IMR-90 (cell line): Measurements from ENCODE around the gene CACNA1D.
"Not testable (repeated sequence)": the region's sequence is repeated elsewhere in the genome, so short reads cannot be mapped to it uniquely, and the experiment has no call there.

Experiments used
- BHLHE40 ChIP-seq: fragments of 150-350 bp; IDR thresholded peaks from 2 replicates; pipeline ENCODE4 v1.6.1; 2016; ENCODE audit warnings: mild to moderate bottlenecking, low read depth, low read length
- CEBPB ChIP-seq: IDR thresholded peaks from 2 replicates; pipeline ENCODE4 v1.6.1; 2012; ENCODE audit warnings: low read depth, low read length, improper control_type of control experiment
- CHD1 ChIP-seq: IDR thresholded peaks from 2 replicates; pipeline ENCODE4 v1.6.1; 2012; ENCODE audit warnings: low read depth, low read length, improper control_type of control experiment
- FOS ChIP-seq: fragments of 150-350 bp; IDR thresholded peaks from 2 replicates; pipeline ENCODE4 v1.6.1; 2016; ENCODE audit warnings: low read depth, low read length
- MAFK ChIP-seq: IDR thresholded peaks from 2 replicates; pipeline ENCODE4 v1.6.1; 2012; ENCODE audit warnings: low read depth, low read length, improper control_type of control experiment
- MAZ ChIP-seq: IDR thresholded peaks from 2 replicates; pipeline ENCODE4 v1.6.1; 2012; ENCODE audit warnings: low read depth, mild to moderate bottlenecking, low read length, improper control_type of control experiment, moderate library complexity, borderline replicate concordance
- MXI1 ChIP-seq: IDR thresholded peaks from 2 replicates; pipeline ENCODE4 v1.6.1; 2012; ENCODE audit warnings: low read depth, mild to moderate bottlenecking, low read length, moderate library complexity, borderline replicate concordance
- POLR2A ChIP-seq: IDR thresholded peaks from 2 replicates; pipeline ENCODE4 v1.6.1; 2012; ENCODE audit warnings: mild to moderate bottlenecking, low read depth, low read length
- RCOR1 ChIP-seq: IDR thresholded peaks from 2 replicates; pipeline ENCODE4 v1.6.1; 2012; ENCODE audit warnings: mild to moderate bottlenecking, low read length, improper control_type of control experiment; ENCODE audit not compliant: insufficient replicate concordance
- RFX5 ChIP-seq: IDR thresholded peaks from 2 replicates; pipeline ENCODE4 v1.8.0; 2012; ENCODE audit warnings: low read depth, mild to moderate bottlenecking, low read length, moderate library complexity
- SMC3 ChIP-seq: fragments of 150-350 bp; IDR thresholded peaks from 2 replicates; pipeline ENCODE4 v1.6.1; 2016; ENCODE audit warnings: low read depth, mild to moderate bottlenecking, antibody characterized with exemption, low read length, moderate library complexity
- USF2 ChIP-seq: fragments of 150-350 bp; IDR thresholded peaks from 2 replicates; pipeline ENCODE4 v1.6.1; 2017; ENCODE audit warnings: mild to moderate bottlenecking, antibody characterized with exemption, low read length, low read depth
- TF ChIP-seq, protein P1 (sequence below): conservative IDR thresholded peaks from 2 replicates; pipeline ENCODE4 v1.5.1; 2012; ENCODE audit warnings: mild to moderate bottlenecking, low read depth, low read length, improper control_type of control experiment

DNA sequence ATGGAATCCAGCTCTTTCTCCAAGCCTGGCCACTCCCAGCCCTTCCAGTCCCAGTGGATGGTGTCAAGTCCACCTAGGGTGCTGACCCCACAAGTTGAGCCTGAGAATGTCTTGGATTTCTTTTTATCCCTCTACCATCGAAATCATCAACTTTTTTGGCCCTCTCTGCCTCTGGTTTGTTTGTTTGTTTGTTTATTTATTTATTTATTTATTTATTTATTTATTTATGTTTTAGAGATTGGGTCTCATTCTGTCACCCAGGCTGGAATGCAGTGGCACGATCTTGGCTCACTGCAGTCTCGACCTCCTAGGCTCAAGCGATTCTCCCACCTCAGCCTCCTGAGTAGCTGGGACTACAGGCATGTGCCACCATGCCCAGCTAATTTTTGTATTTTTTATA, 77.8 kb downstream of the CACNA1D start:
- TF ChIP-seq, protein P1, sequence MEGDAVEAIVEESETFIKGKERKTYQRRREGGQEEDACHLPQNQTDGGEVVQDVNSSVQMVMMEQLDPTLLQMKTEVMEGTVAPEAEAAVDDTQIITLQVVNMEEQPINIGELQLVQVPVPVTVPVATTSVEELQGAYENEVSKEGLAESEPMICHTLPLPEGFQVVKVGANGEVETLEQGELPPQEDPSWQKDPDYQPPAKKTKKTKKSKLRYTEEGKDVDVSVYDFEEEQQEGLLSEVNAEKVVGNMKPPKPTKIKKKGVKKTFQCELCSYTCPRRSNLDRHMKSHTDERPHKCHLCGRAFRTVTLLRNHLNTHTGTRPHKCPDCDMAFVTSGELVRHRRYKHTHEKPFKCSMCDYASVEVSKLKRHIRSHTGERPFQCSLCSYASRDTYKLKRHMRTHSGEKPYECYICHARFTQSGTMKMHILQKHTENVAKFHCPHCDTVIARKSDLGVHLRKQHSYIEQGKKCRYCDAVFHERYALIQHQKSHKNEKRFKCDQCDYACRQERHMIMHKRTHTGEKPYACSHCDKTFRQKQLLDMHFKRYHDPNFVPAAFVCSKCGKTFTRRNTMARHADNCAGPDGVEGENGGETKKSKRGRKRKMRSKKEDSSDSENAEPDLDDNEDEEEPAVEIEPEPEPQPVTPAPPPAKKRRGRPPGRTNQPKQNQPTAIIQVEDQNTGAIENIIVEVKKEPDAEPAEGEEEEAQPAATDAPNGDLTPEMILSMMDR: not testable (repeated sequence)
- TF ChIP-seq POLR2A, BHLHE40, CEBPB, RCOR1, SMC3, CHD1, MAFK, MAZ, USF2, RFX5, MXI1, FOS: not testable (repeated sequence)
